GM23338 (cell line): ENCODE results near the gene PIAS1. TPM values are rescaled to one million over a fixed set of nuclear protein-coding genes. Genes with fewer than 3 reads are reported as not detected.
A peak's percentile ranks its signal among the peaks of the same experiment; 100 is the strongest.

Source experiments
- ATAC-seq: fragments of 200-7000 bp; cut with Tn5 transposase; 3 replicates; pipeline ENCODE4 v1.9.1; 2020
- DNase-seq: peaks from one replicate; pipeline ENCODE4 v3.0.0-alpha.2; 2015; ENCODE audit warnings: low spot score
- H2AFZ ChIP-seq: fragments of 200-600 bp; sonication (generic); 2 replicates; pipeline ENCODE4 v1.8.0; 2016; ENCODE audit warnings: antibody characterized with exemption, mild to moderate bottlenecking, moderate library complexity
- H3F3A ChIP-seq: fragments of 200-600 bp; sonication (generic); replicated peaks from 2 replicates; pipeline ENCODE4 v1.8.0; 2017; ENCODE audit warnings: antibody characterized with exemption, mixed run types, low read depth
- H3K27ac ChIP-seq: fragments of 200-600 bp; sonication (generic); 2 replicates; pipeline ENCODE4 v1.6.1; 2016; ENCODE audit warnings: low read depth
- H3K27me3 ChIP-seq: fragments of 200-600 bp; sonication (generic); 2 replicates; pipeline ENCODE4 v1.8.0; 2016; ENCODE audit warnings: mild to moderate bottlenecking, mixed run types, moderate library complexity; ENCODE audit not compliant: insufficient read depth
- H3K36me3 ChIP-seq: fragments of 200-600 bp; sonication (generic); 2 replicates; pipeline ENCODE4 v1.8.0; 2016; ENCODE audit warnings: mild to moderate bottlenecking; ENCODE audit not compliant: insufficient read depth
- H3K4me1 ChIP-seq: fragments of 200-600 bp; sonication (generic); 2 replicates; pipeline ENCODE4 v1.8.0; 2016; ENCODE audit warnings: mild to moderate bottlenecking, moderate library complexity; ENCODE audit not compliant: insufficient read depth
- H3K4me2 ChIP-seq: fragments of 200-600 bp; sonication (generic); 2 replicates; pipeline ENCODE4 v1.7.1; 2017; ENCODE audit warnings: mixed run types
- H3K4me3 ChIP-seq: fragments of 200-600 bp; sonication (generic); 2 replicates; pipeline ENCODE4 v1.6.1; 2016; ENCODE audit warnings: mixed run types
- H3K79me2 ChIP-seq: fragments of 200-600 bp; sonication (generic); replicated peaks from 2 replicates; pipeline ENCODE4 v1.8.0; 2017; ENCODE audit warnings: mild to moderate bottlenecking; ENCODE audit not compliant: insufficient read depth
- H3K9me2 ChIP-seq: fragments of 200-600 bp; sonication (generic); 2 replicates; pipeline ENCODE4 v1.8.0; 2017; ENCODE audit not compliant: insufficient read depth
- H4K20me1 ChIP-seq: fragments of 200-600 bp; sonication (generic); replicated peaks from 2 replicates; pipeline ENCODE4 v1.8.0; 2017; ENCODE audit warnings: mild to moderate bottlenecking; ENCODE audit not compliant: insufficient read depth
- H3K27ac Mint-ChIP-seq: 2 replicates; pipeline ENCODE4 v1.8.0; 2020; ENCODE audit warnings: inconsistent platforms, mild to moderate bottlenecking, moderate library complexity, mixed read lengths
- H3K27me3 Mint-ChIP-seq: 3 replicates; pipeline ENCODE4 v1.8.0; 2022; ENCODE audit warnings: low read depth, mild to moderate bottlenecking, moderate library complexity, mixed read lengths, inconsistent platforms; ENCODE audit not compliant: insufficient read depth, poor library complexity
- H3K36me3 Mint-ChIP-seq: 3 replicates; pipeline ENCODE4 v1.8.0; 2021; ENCODE audit warnings: low read depth, mild to moderate bottlenecking, inconsistent platforms, moderate library complexity, mixed read lengths
- H3K4me1 Mint-ChIP-seq: 3 replicates; pipeline ENCODE4 v1.8.0; 2020; ENCODE audit warnings: mild to moderate bottlenecking, inconsistent platforms, mixed read lengths
- H3K4me3 Mint-ChIP-seq: 3 replicates; pipeline ENCODE4 v1.8.0; 2021; ENCODE audit warnings: moderate library complexity, mild to moderate bottlenecking, inconsistent platforms, mixed read lengths
- H3K9me3 Mint-ChIP-seq: 3 replicates; pipeline ENCODE4 v1.8.0; 2020; ENCODE audit warnings: moderate library complexity, mild to moderate bottlenecking, inconsistent platforms, mixed read lengths
- EZH2 ChIP-seq: fragments of 200-600 bp; sonication (generic); IDR thresholded peaks from one replicate; pipeline ENCODE4 v1.8.0; 2017; ENCODE audit warnings: antibody characterized with exemption, mild to moderate bottlenecking, low read depth; ENCODE audit not compliant: unreplicated experiment
- EZH2phosphoT487 ChIP-seq: fragments of 200-600 bp; sonication (generic); IDR thresholded peaks from one replicate; pipeline ENCODE4 v1.8.1; 2018; ENCODE audit warnings: antibody characterized with exemption; ENCODE audit not compliant: unreplicated experiment
- JUNB ChIP-seq: IDR thresholded peaks from one replicate; pipeline ENCODE4 v1.6.1; 2016; ENCODE audit warnings: antibody characterized with exemption; ENCODE audit not compliant: unreplicated experiment
- POLR2AphosphoS5 ChIP-seq: IDR thresholded peaks from 2 replicates; pipeline ENCODE4 v1.6.1; 2016; ENCODE audit warnings: antibody characterized with exemption, low read depth
- STAT1 ChIP-seq: IDR thresholded peaks from one replicate; pipeline ENCODE4 v1.6.1; 2016; ENCODE audit warnings: antibody characterized with exemption; ENCODE audit not compliant: unreplicated experiment
- ZNF114 ChIP-seq: fragments of 250-450 bp; sonication (Bioruptor Pico); IDR thresholded peaks from 2 replicates; pipeline ENCODE4 v1.5.0; 2020; ENCODE audit warnings: mild to moderate bottlenecking, moderate library complexity
- ZNF331 ChIP-seq: fragments of 250-450 bp; sonication (Bioruptor Pico); IDR thresholded peaks from 2 replicates; pipeline ENCODE4 v1.5.0; 2020; ENCODE audit warnings: low read depth, mild to moderate bottlenecking, moderate library complexity
- polyA plus RNA-seq: library from polyadenylated mRNA; unstranded; fragments of >200 nt; fragmentation: Nextera tagmentation; extraction: Ambion mirVana; gene quantifications from 2 replicates; pipeline ENCODE4 v1.2.1, GENCODE V29; 2016
- total RNA-seq: library from RNA; depleted of rRNA; stranded (reverse); fragments of >200 nt; shearing (Covaris generic); gene quantifications from 2 replicates; pipeline ENCODE4 v1.2.3, GENCODE V29; 2014
- TF ChIP-seq, protein P1 (sequence below): IDR thresholded peaks from 2 replicates; pipeline ENCODE4 v1.6.1; 2016; ENCODE audit warnings: antibody characterized with exemption
- TF ChIP-seq, protein P2 (sequence below): fragments of 250-450 bp; sonication (Bioruptor Pico); IDR thresholded peaks from 2 replicates; pipeline ENCODE4 v1.5.0; 2020; ENCODE audit warnings: mild to moderate bottlenecking, moderate library complexity

PIAS1 gene
- total and polyA plus RNA-seq, 2 experiments from 2014 or later, result 30.7 to 32.1 TPM

DNA sequence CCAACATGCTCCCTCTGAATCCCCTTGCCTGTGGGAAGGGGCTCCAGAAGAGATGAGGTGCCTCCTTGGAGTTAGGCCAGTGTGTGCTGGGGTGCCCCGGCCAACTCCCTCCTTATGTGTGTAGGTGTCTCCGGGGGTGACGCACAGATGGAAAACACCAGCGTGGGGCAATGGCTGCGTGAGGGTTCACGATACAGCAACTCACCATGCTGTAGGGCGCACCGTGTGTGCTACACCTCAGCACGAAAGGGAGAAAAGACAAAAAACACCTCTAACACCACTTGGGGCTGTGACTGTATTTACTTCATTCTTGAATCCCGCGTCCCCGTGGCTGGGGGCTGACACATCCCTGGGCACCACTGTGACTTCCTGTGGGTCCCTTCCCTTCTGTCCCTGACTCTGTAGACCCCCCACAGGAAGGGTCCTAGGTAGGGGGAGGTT lies 152.6 kb downstream of the PIAS1 start:
- H3K36me3 Mint-ChIP-seq, result peaks cover 12% of the 10 kb centered on the region
- H3K4me3 ChIP-seq, result no peak overlapping the region
- DNase-seq (no peak), ATAC-seq (peak; percentile 1; the same call in 1 of the 3 replicates)
- H2AFZ ChIP-seq, result no peak overlapping the region
- TF ChIP-seq, protein P1, sequence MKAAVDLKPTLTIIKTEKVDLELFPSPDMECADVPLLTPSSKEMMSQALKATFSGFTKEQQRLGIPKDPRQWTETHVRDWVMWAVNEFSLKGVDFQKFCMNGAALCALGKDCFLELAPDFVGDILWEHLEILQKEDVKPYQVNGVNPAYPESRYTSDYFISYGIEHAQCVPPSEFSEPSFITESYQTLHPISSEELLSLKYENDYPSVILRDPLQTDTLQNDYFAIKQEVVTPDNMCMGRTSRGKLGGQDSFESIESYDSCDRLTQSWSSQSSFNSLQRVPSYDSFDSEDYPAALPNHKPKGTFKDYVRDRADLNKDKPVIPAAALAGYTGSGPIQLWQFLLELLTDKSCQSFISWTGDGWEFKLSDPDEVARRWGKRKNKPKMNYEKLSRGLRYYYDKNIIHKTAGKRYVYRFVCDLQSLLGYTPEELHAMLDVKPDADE, result no peak
- TF ChIP-seq POLR2AphosphoS5 (no peak), JUNB (no peak), ZNF331 (CRISPR knock-in tag) (no peak), ZNF114 (CRISPR knock-in tag) (no peak), EZH2 (no peak), EZH2phosphoT487 (no peak), STAT1 (no peak)
- TF ChIP-seq, protein P2, sequence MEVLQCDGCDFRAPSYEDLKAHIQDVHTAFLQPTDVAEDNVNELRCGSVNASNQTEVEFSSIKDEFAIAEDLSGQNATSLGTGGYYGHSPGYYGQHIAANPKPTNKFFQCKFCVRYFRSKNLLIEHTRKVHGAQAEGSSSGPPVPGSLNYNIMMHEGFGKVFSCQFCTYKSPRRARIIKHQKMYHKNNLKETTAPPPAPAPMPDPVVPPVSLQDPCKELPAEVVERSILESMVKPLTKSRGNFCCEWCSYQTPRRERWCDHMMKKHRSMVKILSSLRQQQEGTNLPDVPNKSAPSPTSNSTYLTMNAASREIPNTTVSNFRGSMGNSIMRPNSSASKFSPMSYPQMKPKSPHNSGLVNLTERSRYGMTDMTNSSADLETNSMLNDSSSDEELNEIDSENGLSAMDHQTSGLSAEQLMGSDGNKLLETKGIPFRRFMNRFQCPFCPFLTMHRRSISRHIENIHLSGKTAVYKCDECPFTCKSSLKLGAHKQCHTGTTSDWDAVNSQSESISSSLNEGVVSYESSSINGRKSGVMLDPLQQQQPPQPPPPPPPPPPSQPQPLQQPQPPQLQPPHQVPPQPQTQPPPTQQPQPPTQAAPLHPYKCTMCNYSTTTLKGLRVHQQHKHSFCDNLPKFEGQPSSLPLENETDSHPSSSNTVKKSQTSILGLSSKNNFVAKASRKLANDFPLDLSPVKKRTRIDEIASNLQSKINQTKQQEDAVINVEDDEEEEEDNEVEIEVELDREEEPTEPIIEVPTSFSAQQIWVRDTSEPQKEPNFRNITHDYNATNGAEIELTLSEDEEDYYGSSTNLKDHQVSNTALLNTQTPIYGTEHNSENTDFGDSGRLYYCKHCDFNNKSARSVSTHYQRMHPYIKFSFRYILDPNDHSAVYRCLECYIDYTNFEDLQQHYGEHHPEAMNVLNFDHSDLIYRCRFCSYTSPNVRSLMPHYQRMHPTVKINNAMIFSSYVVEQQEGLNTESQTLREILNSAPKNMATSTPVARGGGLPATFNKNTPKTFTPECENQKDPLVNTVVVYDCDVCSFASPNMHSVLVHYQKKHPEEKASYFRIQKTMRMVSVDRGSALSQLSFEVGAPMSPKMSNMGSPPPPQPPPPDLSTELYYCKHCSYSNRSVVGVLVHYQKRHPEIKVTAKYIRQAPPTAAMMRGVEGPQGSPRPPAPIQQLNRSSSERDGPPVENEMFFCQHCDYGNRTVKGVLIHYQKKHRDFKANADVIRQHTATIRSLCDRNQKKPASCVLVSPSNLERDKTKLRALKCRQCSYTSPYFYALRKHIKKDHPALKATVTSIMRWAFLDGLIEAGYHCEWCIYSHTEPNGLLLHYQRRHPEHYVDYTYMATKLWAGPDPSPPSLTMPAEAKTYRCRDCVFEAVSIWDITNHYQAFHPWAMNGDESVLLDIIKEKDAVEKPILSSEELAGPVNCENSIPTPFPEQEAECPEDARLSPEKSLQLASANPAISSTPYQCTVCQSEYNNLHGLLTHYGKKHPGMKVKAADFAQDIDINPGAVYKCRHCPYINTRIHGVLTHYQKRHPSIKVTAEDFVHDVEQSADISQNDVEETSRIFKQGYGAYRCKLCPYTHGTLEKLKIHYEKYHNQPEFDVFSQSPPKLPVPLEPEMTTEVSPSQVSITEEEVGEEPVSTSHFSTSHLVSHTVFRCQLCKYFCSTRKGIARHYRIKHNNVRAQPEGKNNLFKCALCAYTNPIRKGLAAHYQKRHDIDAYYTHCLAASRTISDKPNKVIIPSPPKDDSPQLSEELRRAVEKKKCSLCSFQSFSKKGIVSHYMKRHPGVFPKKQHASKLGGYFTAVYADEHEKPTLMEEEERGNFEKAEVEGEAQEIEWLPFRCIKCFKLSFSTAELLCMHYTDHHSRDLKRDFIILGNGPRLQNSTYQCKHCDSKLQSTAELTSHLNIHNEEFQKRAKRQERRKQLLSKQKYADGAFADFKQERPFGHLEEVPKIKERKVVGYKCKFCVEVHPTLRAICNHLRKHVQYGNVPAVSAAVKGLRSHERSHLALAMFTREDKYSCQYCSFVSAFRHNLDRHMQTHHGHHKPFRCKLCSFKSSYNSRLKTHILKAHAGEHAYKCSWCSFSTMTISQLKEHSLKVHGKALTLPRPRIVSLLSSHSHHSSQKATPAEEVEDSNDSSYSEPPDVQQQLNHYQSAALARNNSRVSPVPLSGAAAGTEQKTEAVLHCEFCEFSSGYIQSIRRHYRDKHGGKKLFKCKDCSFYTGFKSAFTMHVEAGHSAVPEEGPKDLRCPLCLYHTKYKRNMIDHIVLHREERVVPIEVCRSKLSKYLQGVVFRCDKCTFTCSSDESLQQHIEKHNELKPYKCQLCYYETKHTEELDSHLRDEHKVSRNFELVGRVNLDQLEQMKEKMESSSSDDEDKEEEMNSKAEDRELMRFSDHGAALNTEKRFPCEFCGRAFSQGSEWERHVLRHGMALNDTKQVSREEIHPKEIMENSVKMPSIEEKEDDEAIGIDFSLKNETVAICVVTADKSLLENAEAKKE, result no peak
- H3K36me3 ChIP-seq, result no peaks in the 10 kb centered on the region
- peaks cover 14% of the 10 kb centered on the region for H4K20me1 ChIP-seq
- H3K79me2 ChIP-seq, result peaks cover 23% of the 10 kb centered on the region
- peaks cover 42% of the 10 kb centered on the region for H3K4me1 ChIP-seq
- H3K4me2 ChIP-seq, result peak overlapping the region; percentile 71
- H3K9me2 ChIP-seq, result no peaks in the 10 kb centered on the region
- peak overlapping the region; percentile 25; the same call in 1 of the 2 replicates for H3K27ac Mint-ChIP-seq
- H3K27me3 ChIP-seq, result no peaks in the 10 kb centered on the region
- H3K4me3 Mint-ChIP-seq, result no peak overlapping the region
- peaks cover 59% of the 10 kb centered on the region for H3K4me1 Mint-ChIP-seq
- no peaks in the 10 kb centered on the region for H3K9me3 Mint-ChIP-seq
- H3K27ac ChIP-seq, result peak overlapping the region; percentile 90
- peaks cover 16% of the 10 kb centered on the region for H3F3A ChIP-seq
- peaks cover 29% of the 10 kb centered on the region for H3K27me3 Mint-ChIP-seq
